Spleen (tissue), 10 donors: Measurements from ENCODE around the gene PPEF1. TPM values are rescaled to one million over a fixed set of nuclear protein-coding genes. Genes with fewer than 3 reads are reported as not detected.

ENCODE experiments used
- polyA plus RNA-seq, 3 donors: library from polyadenylated mRNA; stranded (reverse); fragments of 200-250 nt; gene quantifications; one replicate each; pipeline ENCODE4 v1.2.1, GENCODE V29; 2013
- total RNA-seq, 7 donors: library from RNA; depleted of rRNA in 3 of 7; stranded (reverse); fragments of >200 nt in 3 of 7; fragmentation: NEBNext Ultra II Directional in 4 of 7; extraction: Animal tissue kit (Norgen Biotek cat#: 25700) in 4 of 7; gene quantifications; one replicate each; pipeline versions ENCODE4 v1.1.0 to v1.2.1, GENCODE V29; 2016 to 2021
- donor health status: healthy with polysubstance abuse.
- donor health status: DM: no; HTN: no; CAD: no; lungs with moderate emphysema.
- donor health status: DM: no; HTN: no; CAD: no.
- donor health status: Bipolar disorder and iron deficiency.
- donor health status: healthy.
- donor health status: DM: no; HTN: no; CAD: no.
- donor health status: DM: yes; HTN: yes; CAD: no.

PPEF1 gene
- total and polyA plus RNA-seq, 10 donors, result 0.10 to 2.7 (median 0.41) TPM; not detected in 4

Other genes with a start within 250 kb of the PPEF1 start
- gene RS1, start 35.5 kb upstream of the PPEF1 start, total RNA-seq, result not detected
- gene RS1, start 35.5 kb upstream of the PPEF1 start, polyA plus RNA-seq, result under 1 TPM in 1 of 3 donors, not detected in 2; 0.04 TPM